Hepatocyte (in vitro differentiated cells): Measurements from ENCODE around the gene LDLRAD3.

Experiments
- CTCF ChIP-seq: fragments of 200-600 bp; sonication (generic); IDR thresholded peaks from 2 replicates; pipeline ENCODE4 v1.5.1; 2016; ENCODE audit warnings: antibody characterized with exemption, mild to moderate bottlenecking; ENCODE audit not compliant: poor library complexity
- EZH2 ChIP-seq: fragments of 200-600 bp; sonication (generic); IDR thresholded peaks from 2 replicates; pipeline ENCODE4 v1.6.1; 2016; ENCODE audit warnings: antibody characterized with exemption, mild to moderate bottlenecking, borderline replicate concordance
- EZH2phosphoT487 ChIP-seq: fragments of 200-600 bp; sonication (generic); IDR thresholded peaks from one replicate; pipeline ENCODE4 v1.6.1; 2018; ENCODE audit warnings: antibody characterized with exemption, mild to moderate bottlenecking, low read depth, moderate library complexity; ENCODE audit not compliant: unreplicated experiment, severe bottlenecking

GRCh38 chr11:36196411-36196998 is 252.6 kb downstream of the LDLRAD3 start:
- no peak for TF ChIP-seq CTCF
- no peak for TF ChIP-seq EZH2
- TF ChIP-seq EZH2phosphoT487: no peak
